ENCODE measurements around the gene E2F2.

Gene E2F2

GRCh38 chr1:23533246-23534023, 2.4 kb upstream of the E2F2 start:
- Histone ChIP-seq H2AFZ (ENCODE audit: low read depth, low read length, severe bottlenecking) (no peak overlapping the region), H3K27ac (ENCODE audit: low read depth, low read length) (no peak overlapping the region), H3K79me2 (ENCODE audit: insufficient read depth, low read length) (peaks cover 23% of the 10 kb centered on the region), H3K4me3 (ENCODE audit: insufficient read depth, low read length, poor library complexity, severe bottlenecking) (no peak overlapping the region), H3K9ac (ENCODE audit: low read length) (no peak overlapping the region), H3K36me3 (ENCODE audit: low read length) (no peaks in the 10 kb centered on the region; the same call in 1 of the 2 replicates), H3K4me2 (ENCODE audit: low read depth, low read length, poor library complexity, severe bottlenecking) (no peak overlapping the region), H4K20me1 (ENCODE audit: low read depth, low read length) (no peaks in the 10 kb centered on the region), H3K27me3 (ENCODE audit: low read length) (no peaks in the 10 kb centered on the region), H3K9me2 (replicated peaks; ENCODE audit: insufficient read depth, low read length) (no peaks in the 10 kb centered on the region), H3K9me3 (ENCODE audit: insufficient read depth, low read length) (no peaks in the 10 kb centered on the region), H3F3A (ENCODE audit: insufficient read depth) (peaks cover 24% of the 10 kb centered on the region)
- TF ChIP-seq CTCF (IDR thresholded peaks at IDR 0.05; ENCODE audit: insufficient read depth, low read length, poor library complexity, severe bottlenecking) = no peak
- TF ChIP-seq EZH2phosphoT487 (conservative IDR thresholded peaks at IDR 0.05; ENCODE audit: low read length) = no peak

- H3K4me3 ChIP-seq (ENCODE audit: insufficient read depth, low read length, poor library complexity, severe bottlenecking) = peak overlapping the region; percentile 35
- H3K4me2 ChIP-seq (ENCODE audit: low read depth, low read length, poor library complexity, severe bottlenecking) = peak overlapping the region; percentile 65
- no peaks in the 10 kb centered on the region for H3K9me2 ChIP-seq (replicated peaks; ENCODE audit: insufficient read depth, low read length)
- H3K27me3 ChIP-seq (ENCODE audit: low read length) = no peaks in the 10 kb centered on the region
- TF ChIP-seq CTCF (IDR thresholded peaks at IDR 0.05; ENCODE audit: insufficient read depth, low read length, poor library complexity, severe bottlenecking) (no peak), EZH2phosphoT487 (conservative IDR thresholded peaks at IDR 0.05; ENCODE audit: low read length) (no peak)
- no peak overlapping the region for H2AFZ ChIP-seq (ENCODE audit: low read depth, low read length, severe bottlenecking)
- peaks cover 41% of the 10 kb centered on the region for H3K79me2 ChIP-seq (ENCODE audit: insufficient read depth, low read length)
- no peaks in the 10 kb centered on the region for H4K20me1 ChIP-seq (ENCODE audit: low read depth, low read length)
- H3F3A ChIP-seq (ENCODE audit: insufficient read depth) = peaks cover 36% of the 10 kb centered on the region
- H3K9ac ChIP-seq (ENCODE audit: low read length) = peak overlapping the region; percentile 96
- H3K27ac ChIP-seq (ENCODE audit: low read depth, low read length) = no peak overlapping the region
- no peaks in the 10 kb centered on the region; the same call in 1 of the 2 replicates for H3K36me3 ChIP-seq (ENCODE audit: low read length)
- no peaks in the 10 kb centered on the region for H3K9me3 ChIP-seq (ENCODE audit: insufficient read depth, low read length)
These were observed 595 bp upstream of the E2F2 start for GRCh38 chr1:23531562-23532094.

GRCh38 chr1:23530087-23530746, 816 bp downstream of the E2F2 start:
- Histone ChIP-seq H3K9me2 (replicated peaks; ENCODE audit: insufficient read depth, low read length) (no peaks in the 10 kb centered on the region), H3K9ac (ENCODE audit: low read length) (peak overlapping the region; percentile 96), H3K27ac (ENCODE audit: low read depth, low read length) (peak overlapping the region; percentile 94), H3K4me2 (ENCODE audit: low read depth, low read length, poor library complexity, severe bottlenecking) (peak overlapping the region; percentile 96), H3K27me3 (ENCODE audit: low read length) (no peaks in the 10 kb centered on the region), H4K20me1 (ENCODE audit: low read depth, low read length) (no peaks in the 10 kb centered on the region), H3F3A (ENCODE audit: insufficient read depth) (peaks cover 49% of the 10 kb centered on the region), H3K36me3 (ENCODE audit: low read length) (no peaks in the 10 kb centered on the region; the same call in 1 of the 2 replicates), H3K9me3 (ENCODE audit: insufficient read depth, low read length) (no peaks in the 10 kb centered on the region), H2AFZ (ENCODE audit: low read depth, low read length, severe bottlenecking) (no peak overlapping the region), H3K4me3 (ENCODE audit: insufficient read depth, low read length, poor library complexity, severe bottlenecking) (peak overlapping the region; percentile 76), H3K79me2 (ENCODE audit: insufficient read depth, low read length) (peaks cover 54% of the 10 kb centered on the region)
- no peak for TF ChIP-seq EZH2phosphoT487 (conservative IDR thresholded peaks at IDR 0.05; ENCODE audit: low read length)
- no peak for TF ChIP-seq CTCF (IDR thresholded peaks at IDR 0.05; ENCODE audit: insufficient read depth, low read length, poor library complexity, severe bottlenecking)

Data from SU-DHL-6 (cell line).